Mesenchymal stem cell (in vitro differentiated cells and primary cell): Measurements from ENCODE around the gene OSBPL3.

Source experiments
- DNase-seq: peaks from one replicate; pipeline ENCODE4 v3.0.0-alpha.2; 2013
- H2AFZ ChIP-seq: one replicate; pipeline ENCODE4 v1.6.1; 2013; ENCODE audit warnings: low read depth, mild to moderate bottlenecking, control low read depth, inconsistent platforms, low read length, moderate library complexity
- H2AK5ac ChIP-seq: 2 replicates; pipeline ENCODE4 v1.6.1; 2013; ENCODE audit warnings: low read length, moderate library complexity, mild to moderate bottlenecking, inconsistent platforms; ENCODE audit not compliant: severe bottlenecking
- H2BK120ac ChIP-seq: one replicate; pipeline ENCODE4 v1.6.1; 2013; ENCODE audit warnings: low read depth, mild to moderate bottlenecking, inconsistent platforms, low read length, moderate library complexity
- H2BK12ac ChIP-seq, 2 experiments: one replicate each; pipeline ENCODE4 v1.6.1; 2013; ENCODE audit warnings: inconsistent platforms in 2 of 2, low read length in 2 of 2, mild to moderate bottlenecking in 2 of 2, moderate library complexity in 2 of 2, control low read depth in 1 of 2
- H2BK15ac ChIP-seq: one replicate; pipeline ENCODE4 v1.6.1; 2013; ENCODE audit warnings: mild to moderate bottlenecking, low read depth, inconsistent platforms; ENCODE audit not compliant: poor library complexity, severe bottlenecking
- H2BK5ac ChIP-seq: 2 replicates; pipeline ENCODE4 v1.6.1; 2013; ENCODE audit warnings: low read depth, mild to moderate bottlenecking, low read length, control low read depth, inconsistent platforms; ENCODE audit not compliant: poor library complexity, severe bottlenecking
- H3K14ac ChIP-seq, 2 experiments: one replicate each; pipeline ENCODE4 v1.6.1; 2013; ENCODE audit warnings: inconsistent platforms in 2 of 2, low read length in 2 of 2, control low read depth in 1 of 2, mild to moderate bottlenecking in 1 of 2, moderate library complexity in 1 of 2
- H3K18ac ChIP-seq, 2 experiments: one replicate each; pipeline ENCODE4 v1.6.1; 2013; ENCODE audit warnings: inconsistent platforms in 2 of 2, low read length in 2 of 2, control low read depth in 1 of 2, low read depth in 1 of 2, mild to moderate bottlenecking in 1 of 2
- H3K23ac ChIP-seq, 2 experiments: one replicate each; pipeline ENCODE4 v1.6.1; 2013; ENCODE audit warnings: inconsistent platforms in 2 of 2, low read length in 2 of 2, mild to moderate bottlenecking in 2 of 2, moderate library complexity in 2 of 2, control low read depth in 1 of 2
- H3K27ac ChIP-seq: 2 replicates; pipeline ENCODE4 v1.5.1; 2013; ENCODE audit warnings: mild to moderate bottlenecking, moderate library complexity, low read length, control low read depth, inconsistent platforms; ENCODE audit not compliant: poor library complexity, severe bottlenecking
- H3K27me3 ChIP-seq, 2 experiments: 2 replicates each; pipeline versions ENCODE4 v1.6.1 to v1.7.0; 2013; ENCODE audit warnings: low read length in 2 of 2, mild to moderate bottlenecking in 2 of 2, moderate library complexity in 2 of 2, control low read depth in 1 of 2, inconsistent platforms in 1 of 2; ENCODE audit not compliant: control insufficient read depth in 1 of 2, insufficient read depth in 1 of 2
- H3K36me3 ChIP-seq, 2 experiments: 2 replicates each; pipeline versions ENCODE4 v1.6.1 to v1.7.0; 2013; ENCODE audit warnings: low read length in 2 of 2, control low read depth in 1 of 2, inconsistent platforms in 1 of 2, low read depth in 1 of 2, mild to moderate bottlenecking in 1 of 2; ENCODE audit not compliant: insufficient read depth in 2 of 2, control insufficient read depth in 1 of 2
- H3K4ac ChIP-seq, 2 experiments: one replicate each; pipeline ENCODE4 v1.6.1; 2013; ENCODE audit warnings: inconsistent platforms in 2 of 2, low read length in 2 of 2, mild to moderate bottlenecking in 2 of 2, moderate library complexity in 2 of 2, control low read depth in 1 of 2, low read depth in 1 of 2
- H3K4me1 ChIP-seq: 2 replicates; pipeline ENCODE4 v1.6.1; 2013; ENCODE audit warnings: low read depth, low read length, control low read depth; ENCODE audit not compliant: control insufficient read depth, insufficient read depth
- H3K4me2 ChIP-seq: 2 replicates; pipeline ENCODE4 v1.6.1; 2013; ENCODE audit warnings: low read length, mild to moderate bottlenecking, inconsistent platforms; ENCODE audit not compliant: poor library complexity, severe bottlenecking
- H3K4me3 ChIP-seq, 2 experiments: 2 replicates each; pipeline versions ENCODE4 v1.5.1 to v1.7.0; 2013; ENCODE audit warnings: low read length in 2 of 2, mild to moderate bottlenecking in 2 of 2, control low read depth in 1 of 2, low read depth in 1 of 2; ENCODE audit not compliant: insufficient read depth in 1 of 2
- H3K79me1 ChIP-seq: replicated peaks from 2 replicates; pipeline ENCODE4 v1.6.1; 2013; ENCODE audit warnings: mild to moderate bottlenecking, control low read depth, low read length, inconsistent platforms; ENCODE audit not compliant: poor library complexity, severe bottlenecking
- H3K9ac ChIP-seq: 2 replicates; pipeline ENCODE4 v1.7.0; 2013; ENCODE audit warnings: mild to moderate bottlenecking, low read length, moderate library complexity
- H3K9me3 ChIP-seq: 2 replicates; pipeline ENCODE4 v1.7.0; 2013; ENCODE audit warnings: mild to moderate bottlenecking, low read length; ENCODE audit not compliant: control insufficient read depth
- H4K8ac ChIP-seq: one replicate; pipeline ENCODE4 v1.6.1; 2013; ENCODE audit warnings: inconsistent platforms, mild to moderate bottlenecking, low read length, moderate library complexity
- H4K91ac ChIP-seq: one replicate; pipeline ENCODE4 v1.6.1; 2013; ENCODE audit warnings: mild to moderate bottlenecking, low read length, inconsistent platforms
- WGBS: methylation state at CpG from one replicate; pipeline ENCODE4 v1.1.7; 2013; ENCODE audit warnings: mixed read lengths; 5-methylcytosine and 5-hydroxymethylcytosine counted together

OSBPL3 gene

DNA sequence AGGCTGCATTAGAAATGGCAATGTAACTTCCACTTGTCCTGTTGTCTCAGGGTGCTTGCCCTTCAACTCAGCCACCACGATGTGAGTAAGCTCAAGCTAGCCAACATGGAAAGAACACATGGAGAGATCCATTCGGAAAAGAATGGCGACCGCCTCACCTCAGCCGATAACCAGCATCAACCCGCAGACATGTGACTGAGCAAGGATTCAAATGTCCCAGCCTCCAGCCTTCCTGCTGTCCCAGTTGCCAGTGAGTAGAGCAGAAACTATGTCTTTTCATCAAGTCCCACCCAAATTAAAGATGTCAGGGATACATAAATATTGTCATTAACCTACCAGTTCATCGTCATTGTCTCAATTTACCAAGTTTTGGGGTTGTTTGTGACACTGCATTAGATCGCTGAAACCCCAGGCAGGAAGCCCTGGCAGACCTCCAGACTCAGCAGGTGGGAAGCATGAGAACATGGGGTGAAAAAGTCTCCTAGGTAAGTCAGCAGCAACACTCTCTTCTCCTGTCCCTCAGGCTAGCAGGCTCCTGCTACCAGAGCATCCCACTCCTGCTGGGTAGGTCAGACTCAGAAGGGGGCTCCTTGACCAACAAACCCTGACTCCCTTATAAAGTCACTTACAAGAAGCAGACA, 67.0 kb downstream of the OSBPL3 start:
- Histone ChIP-seq H2BK120ac (no peak overlapping the region), H3K27ac (no peak overlapping the region), H3K4me1 (peaks cover 4% of the 10 kb centered on the region), H3K14ac (no peak overlapping the region), H4K8ac (no peak overlapping the region), H2AFZ (no peak overlapping the region), H3K4ac (no peak overlapping the region), H2AK5ac (no peak overlapping the region), H3K23ac (no peak overlapping the region), H4K91ac (no peak overlapping the region), H3K4me3 (no peak overlapping the region), H3K9me3 (no peaks in the 10 kb centered on the region), H2BK12ac (peak overlapping the region in 1 of 2 experiments; percentile 75), H3K27me3 (no peaks in the 10 kb centered on the region), H3K9ac (no peak overlapping the region), H3K18ac (no peak overlapping the region), H2BK15ac (peak overlapping the region; percentile 70), H2BK5ac (no peak overlapping the region), H3K36me3 (no peaks in the 10 kb centered on the region), H3K4me2 (no peak overlapping the region), H3K79me1 (peaks cover 37% of the 10 kb centered on the region)
- 91% methylated on average over 8 of the region's 8 CpGs for WGBS
- DNase-seq = no peak

DNA sequence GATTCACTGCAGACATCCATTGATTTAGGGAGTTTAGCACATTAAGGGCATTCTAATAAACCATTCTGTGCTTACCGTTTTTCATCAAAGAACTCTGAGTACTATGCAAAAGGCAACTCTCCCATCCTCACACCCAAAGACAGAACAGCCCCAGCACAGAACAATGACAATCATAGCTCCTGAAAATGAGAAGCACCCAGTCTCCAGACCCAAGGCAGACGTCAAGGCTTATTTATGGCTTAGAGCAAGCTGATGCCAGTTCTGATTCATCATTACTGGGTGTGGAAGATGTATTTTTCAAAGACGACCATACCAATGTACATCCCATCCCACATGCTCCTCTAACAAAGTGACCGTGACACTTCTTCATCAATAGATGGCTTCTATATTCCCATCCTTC, 67.6 kb downstream of the OSBPL3 start:
- WGBS = 93% methylated on average over 3 of the region's 4 CpGs

DNA sequence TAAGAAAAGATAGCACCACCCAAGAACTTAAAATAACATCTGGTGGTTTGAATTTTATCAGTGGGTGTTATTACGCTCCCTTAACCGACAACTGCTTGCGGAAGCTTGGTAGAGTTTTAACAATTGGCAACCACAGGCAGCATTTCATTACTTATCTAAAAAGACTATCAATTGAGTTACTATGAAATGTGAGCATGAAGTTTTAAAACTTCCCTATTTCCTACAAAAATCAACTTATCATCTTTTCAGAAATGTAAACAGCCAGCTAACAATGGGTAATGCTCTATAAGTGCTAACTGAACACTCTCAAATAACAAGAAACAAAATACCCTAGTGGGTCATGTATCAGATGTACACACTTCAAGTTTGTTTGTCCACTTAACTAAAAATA, 68.8 kb downstream of the OSBPL3 start:
- DNase-seq = no peak
- no peak overlapping the region for H4K8ac ChIP-seq
- H3K9me3 ChIP-seq = no peaks in the 10 kb centered on the region
- WGBS = 83% methylated on average over 1 of the region's 3 CpGs
- H2BK120ac ChIP-seq = no peak overlapping the region
- H3K9ac ChIP-seq = no peak overlapping the region
- H2AFZ ChIP-seq = no peak overlapping the region
- H3K4me3 ChIP-seq = no peak overlapping the region
- no peak overlapping the region for H3K23ac ChIP-seq
- H2BK12ac ChIP-seq = no peak overlapping the region
- no peak overlapping the region for H2BK5ac ChIP-seq
- H2AK5ac ChIP-seq = no peak overlapping the region
- H3K18ac ChIP-seq = no peak overlapping the region
- no peak overlapping the region for H3K14ac ChIP-seq
- H3K4me1 ChIP-seq = peaks cover 10% of the 10 kb centered on the region
- no peak overlapping the region for H2BK15ac ChIP-seq
- H3K4ac ChIP-seq = no peak overlapping the region
- H3K4me2 ChIP-seq = no peak overlapping the region
- H3K36me3 ChIP-seq = no peaks in the 10 kb centered on the region
- H3K27me3 ChIP-seq = no peaks in the 10 kb centered on the region
- H4K91ac ChIP-seq = no peak overlapping the region
- no peak overlapping the region for H3K27ac ChIP-seq
- H3K79me1 ChIP-seq = peaks cover 36% of the 10 kb centered on the region

More for the DNA sequence above, 67.6 kb downstream of the OSBPL3 start:
- H2BK5ac ChIP-seq = no peak overlapping the region
- no peaks in the 10 kb centered on the region for H3K36me3 ChIP-seq
- no peak overlapping the region for H3K4me2 ChIP-seq
- no peak overlapping the region for H2BK12ac ChIP-seq
- H3K4me3 ChIP-seq = no peak overlapping the region
- no peak for DNase-seq
- H3K4me1 ChIP-seq = peaks cover 6% of the 10 kb centered on the region
- no peak overlapping the region for H2BK120ac ChIP-seq
- H3K27ac ChIP-seq = no peak overlapping the region
- H4K91ac ChIP-seq = no peak overlapping the region
- no peak overlapping the region for H4K8ac ChIP-seq
- no peak overlapping the region for H3K18ac ChIP-seq
- H3K9ac ChIP-seq = no peak overlapping the region
- H2AFZ ChIP-seq = no peak overlapping the region
- H3K4ac ChIP-seq = no peak overlapping the region
- H3K9me3 ChIP-seq = no peaks in the 10 kb centered on the region
- H3K23ac ChIP-seq = no peak overlapping the region
- no peak overlapping the region for H2AK5ac ChIP-seq
- peaks cover 37% of the 10 kb centered on the region for H3K79me1 ChIP-seq
- H3K14ac ChIP-seq = no peak overlapping the region
- H3K27me3 ChIP-seq = no peaks in the 10 kb centered on the region
- no peak overlapping the region for H2BK15ac ChIP-seq

DNA sequence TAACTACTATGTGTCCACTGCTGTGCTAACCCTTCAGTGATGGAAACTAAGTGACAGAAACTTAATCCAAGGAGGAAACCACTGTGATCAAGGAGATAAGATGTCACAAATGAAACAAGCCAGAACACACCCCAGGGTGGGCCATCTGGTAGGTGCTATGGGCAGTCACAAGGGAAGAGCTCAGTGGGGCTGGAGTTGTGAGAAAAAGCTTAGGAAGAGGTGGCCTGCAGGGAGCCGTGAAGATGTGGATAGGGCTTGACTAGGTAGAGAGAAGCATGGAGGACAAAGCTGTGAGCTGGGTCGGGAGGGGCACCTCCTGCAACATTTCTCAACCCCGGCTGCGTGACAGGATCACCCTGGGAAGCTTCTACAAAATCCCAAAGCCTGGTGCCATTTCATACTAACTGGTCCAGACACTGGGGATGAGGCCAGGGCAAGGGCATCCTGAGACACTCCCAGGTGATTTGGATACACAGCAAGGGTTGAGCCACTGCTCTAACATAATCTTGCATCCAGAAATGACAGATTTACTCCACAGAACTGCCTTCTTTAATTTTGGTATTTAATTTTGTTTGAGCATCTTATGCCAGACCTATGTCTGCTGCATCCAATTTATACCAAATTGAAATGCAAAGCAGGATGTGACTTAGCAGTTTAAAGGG, 69.3 kb downstream of the OSBPL3 start:
- Histone ChIP-seq H4K8ac (peak overlapping the region; percentile 50), H2BK120ac (no peak overlapping the region), H3K4me1 (peaks cover 13% of the 10 kb centered on the region), H4K91ac (peak overlapping the region; percentile 63), H3K23ac (no peak overlapping the region), H3K36me3 (no peaks in the 10 kb centered on the region), H3K4me3 (no peak overlapping the region), H3K79me1 (peaks cover 36% of the 10 kb centered on the region), H3K4ac (peak overlapping the region in 1 of 2 experiments; percentile 61), H3K9ac (no peak overlapping the region), H2BK12ac (peak overlapping the region; percentile 15 to 50), H3K4me2 (no peak overlapping the region), H2BK5ac (no peak overlapping the region), H2BK15ac (peak overlapping the region; percentile 17), H3K27ac (no peak overlapping the region), H2AFZ (no peak overlapping the region), H3K9me3 (no peaks in the 10 kb centered on the region), H3K14ac (peak overlapping the region in 1 of 2 experiments; percentile 11), H2AK5ac (peak overlapping the region; percentile 65), H3K18ac (no peak overlapping the region), H3K27me3 (no peaks in the 10 kb centered on the region)
- WGBS = 46% methylated on average over 4 of the region's 4 CpGs
- peak; percentile 24 for DNase-seq
